HG02763 (cell line): ENCODE results near the gene OGFR.
A peak's percentile ranks its signal among the peaks of the same experiment; 100 is the strongest.

Experiments
- ATAC-seq: cut with Tn5 transposase; IDR thresholded peaks from one replicate; pipeline ENCODE4 v1.9.1; 2021; ENCODE audit warnings: mild to moderate bottlenecking, moderate library complexity; ENCODE audit not compliant: unreplicated experiment

The OGFR gene

DNA sequence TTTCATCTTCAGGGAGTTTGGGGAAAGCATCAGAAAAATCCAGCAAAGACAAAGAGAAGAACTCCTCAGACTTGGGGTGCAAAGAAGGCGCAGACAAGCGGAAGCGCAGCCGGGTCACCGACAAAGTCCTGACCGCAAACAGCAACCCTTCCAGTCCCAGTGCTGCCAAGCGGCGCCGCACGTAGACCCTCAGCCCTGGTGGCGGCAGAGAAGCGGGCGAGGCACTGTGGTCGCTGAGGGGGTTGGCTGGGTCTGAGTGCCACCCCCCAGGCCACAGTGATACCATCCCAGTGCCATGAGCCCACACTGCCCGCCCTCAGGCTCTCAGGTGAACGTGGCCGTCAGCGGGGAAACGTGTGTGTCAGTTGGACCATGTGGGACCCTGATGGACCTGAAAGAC, 5.2 kb upstream of the OGFR start:
- no peak for ATAC-seq

DNA sequence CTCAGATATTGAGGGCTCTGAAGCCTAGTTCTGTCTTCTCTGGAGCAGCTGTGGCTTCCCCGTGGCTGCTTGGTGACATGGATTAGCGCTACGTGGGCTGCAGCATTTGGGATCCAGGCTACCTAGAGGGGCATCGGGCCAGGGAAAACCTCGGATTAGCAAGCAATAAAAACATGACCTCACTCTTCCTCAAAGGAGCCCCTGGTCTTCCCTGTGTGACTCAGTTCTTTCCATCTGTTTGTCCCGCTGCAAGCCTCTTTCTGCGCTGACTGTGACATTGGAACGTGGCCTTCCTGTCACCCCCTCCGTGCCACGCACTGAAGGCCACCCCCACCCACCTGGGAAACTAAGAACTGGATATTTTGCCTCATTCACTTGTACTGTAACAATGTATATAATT, 4.8 kb upstream of the OGFR start:
- ATAC-seq: no peak

DNA sequence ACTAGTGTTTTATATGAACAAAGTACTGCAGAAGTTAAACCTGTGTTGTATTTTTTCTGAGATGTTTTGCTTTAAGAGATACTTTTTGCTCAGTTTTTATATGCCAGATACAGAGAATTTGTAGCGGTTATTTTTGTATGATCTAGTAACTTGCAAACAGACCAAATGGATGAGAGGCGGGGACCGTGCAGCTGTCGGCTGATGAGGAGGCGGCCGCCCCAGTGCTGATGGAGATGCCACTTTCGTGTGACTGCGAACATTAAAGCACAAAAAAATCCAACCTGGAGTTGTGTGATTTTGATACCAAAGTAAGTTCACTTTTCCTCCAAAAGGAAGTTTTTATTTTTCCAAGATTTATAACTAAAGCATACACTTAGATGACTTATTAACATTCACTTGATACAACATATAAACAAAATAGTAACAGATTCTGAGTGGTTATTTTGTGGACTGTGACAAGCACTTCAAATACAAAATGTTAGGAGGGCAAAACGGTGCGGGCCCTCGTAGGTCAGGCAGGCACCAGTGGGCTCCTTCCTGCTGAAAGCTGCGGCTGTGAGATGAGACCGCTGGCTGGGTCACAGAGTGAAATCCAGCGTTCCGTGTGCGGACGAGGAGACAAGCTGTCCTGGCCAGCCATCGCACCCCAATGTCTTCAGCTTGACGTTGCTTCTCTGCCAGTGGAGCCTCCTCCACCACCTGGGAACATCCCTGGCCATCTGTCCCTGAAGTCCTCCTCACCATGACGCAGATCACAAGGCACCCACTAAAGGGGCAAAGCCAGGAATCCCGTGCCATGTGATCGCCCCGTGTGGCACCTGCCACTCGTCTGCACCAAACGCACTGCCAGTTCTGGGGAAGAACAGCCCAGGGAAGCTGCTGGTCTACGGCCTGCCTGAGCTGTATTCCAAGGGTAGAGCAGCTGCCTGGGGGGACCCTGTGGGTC, 4.0 kb upstream of the OGFR start:
- no peak for ATAC-seq

DNA sequence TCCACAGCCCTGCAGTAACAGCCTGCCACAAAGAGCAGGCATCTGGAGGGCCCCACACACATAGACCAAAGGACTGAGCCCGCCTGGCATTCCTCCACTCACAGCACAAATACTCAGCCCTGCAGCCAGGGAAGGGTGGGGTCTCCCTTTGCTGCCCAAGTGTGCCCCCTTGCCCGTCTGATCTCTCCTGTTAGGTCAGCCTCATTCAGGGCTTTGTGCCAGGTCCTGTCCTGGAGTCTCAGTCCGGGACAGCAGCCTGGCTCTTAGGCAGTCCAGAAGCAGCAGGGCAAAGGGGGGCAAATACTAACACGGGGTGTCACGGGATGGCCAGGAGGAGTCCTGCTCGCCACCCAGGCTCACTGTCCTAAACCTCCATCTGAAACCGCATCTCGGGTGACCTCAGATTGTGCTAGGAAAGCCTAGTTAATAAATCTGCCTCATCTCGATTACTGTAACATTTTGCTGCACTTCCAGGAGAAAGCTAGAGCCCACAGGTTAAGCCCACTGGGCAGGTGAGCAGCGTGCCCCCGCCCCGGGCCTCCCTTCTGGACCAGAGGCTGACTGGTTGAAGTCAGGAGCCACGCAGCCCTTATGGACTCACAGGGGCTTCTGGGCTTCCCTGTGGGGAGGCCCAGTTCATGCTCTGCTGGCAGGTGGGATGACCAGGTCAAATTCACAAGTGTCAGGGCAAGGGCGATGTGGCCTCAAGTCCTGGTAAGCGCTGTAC, 3.2 kb upstream of the OGFR start:
- ATAC-seq: no peak

DNA sequence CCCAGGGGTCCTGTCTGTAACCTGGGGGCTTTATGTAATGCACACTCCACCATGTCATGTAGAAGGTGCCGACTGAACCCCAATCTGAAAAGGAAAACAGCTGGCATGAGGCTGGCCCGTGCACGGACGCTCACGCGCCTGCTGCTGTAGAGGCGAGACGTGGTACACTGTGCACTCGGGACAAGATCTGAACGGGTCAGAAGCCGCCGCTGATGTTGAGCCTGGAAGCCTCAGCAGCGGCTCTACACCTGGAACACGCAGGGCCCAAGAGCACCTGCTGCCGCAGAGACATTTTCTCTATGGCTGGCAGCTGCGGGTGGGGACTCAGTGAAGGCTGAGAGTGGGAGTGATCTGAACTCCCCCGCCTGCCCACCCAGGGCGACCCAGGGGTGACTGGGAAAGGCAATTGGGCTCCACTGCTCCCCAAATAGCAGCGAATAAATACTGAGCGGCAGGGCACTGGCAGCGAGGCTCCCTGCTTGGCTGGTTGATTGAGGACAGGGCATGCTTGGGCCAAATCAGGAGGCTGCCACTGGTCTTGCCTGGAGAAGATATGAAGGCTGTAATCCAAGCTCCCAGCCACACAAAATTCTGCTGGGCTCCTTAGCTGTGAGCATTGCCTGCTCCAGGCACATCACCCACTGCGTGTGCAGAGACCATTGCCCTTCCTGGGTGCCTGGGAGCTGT, 2.5 kb upstream of the OGFR start:
- no peak for ATAC-seq

DNA sequence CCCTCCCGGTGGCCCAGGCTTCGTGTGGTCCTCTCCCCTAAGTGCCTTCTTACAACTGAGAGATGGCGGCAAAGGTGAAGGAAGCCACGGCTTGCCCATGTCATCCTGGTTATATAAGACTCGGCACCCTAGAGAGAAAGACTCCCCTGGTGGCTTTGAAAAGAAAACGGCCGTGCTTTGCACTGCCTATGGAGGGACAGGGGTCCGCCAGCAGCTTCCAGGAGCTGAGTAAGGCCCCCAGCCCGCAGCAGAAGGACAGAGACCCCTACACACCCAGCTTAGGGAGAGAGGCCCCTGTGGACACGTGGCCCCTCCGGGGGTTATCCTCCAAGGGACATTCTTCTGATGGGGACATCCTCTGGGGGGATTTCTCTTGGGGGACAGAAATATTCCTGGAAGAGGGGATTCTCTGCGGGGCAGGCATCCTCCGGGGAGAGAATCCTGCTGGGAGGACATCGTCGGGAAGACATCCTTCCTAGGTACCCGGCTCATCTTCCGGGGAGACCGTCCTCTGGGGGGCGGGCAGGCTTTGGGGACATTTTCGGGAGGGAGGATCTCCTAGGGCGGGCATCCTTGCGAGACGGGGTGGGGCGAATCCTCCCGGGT, 511 bp upstream of the OGFR start:
- no peak for ATAC-seq

DNA sequence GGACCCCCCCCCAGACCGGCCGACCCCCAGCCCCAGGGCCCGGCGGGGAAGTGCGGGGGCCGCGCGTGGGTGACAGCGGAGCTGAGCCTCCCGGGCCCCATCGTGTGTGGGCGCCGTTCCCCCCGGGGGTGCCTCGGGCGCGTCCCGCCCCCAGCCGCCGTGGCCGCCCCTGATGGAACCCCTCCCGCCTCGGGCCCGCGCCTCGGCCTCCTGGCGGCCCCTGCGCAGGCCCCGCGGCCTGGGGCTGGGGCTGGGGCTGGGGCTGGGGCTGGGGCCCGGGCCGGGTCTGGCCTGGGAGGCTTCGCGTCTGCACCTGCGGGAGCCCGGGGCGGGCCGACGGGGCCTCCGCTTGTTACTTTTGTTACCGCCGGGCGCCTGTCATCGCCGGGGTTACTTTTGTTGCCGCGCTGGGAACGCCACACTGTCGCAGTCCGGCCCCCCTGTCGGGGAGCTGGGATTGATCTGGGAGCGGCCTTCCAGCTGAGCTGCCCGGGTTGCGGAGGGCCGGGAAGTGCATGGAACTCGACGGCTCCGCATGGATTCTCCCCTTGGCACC, 598 bp downstream of the OGFR start:
- peak; percentile 27 for ATAC-seq

DNA sequence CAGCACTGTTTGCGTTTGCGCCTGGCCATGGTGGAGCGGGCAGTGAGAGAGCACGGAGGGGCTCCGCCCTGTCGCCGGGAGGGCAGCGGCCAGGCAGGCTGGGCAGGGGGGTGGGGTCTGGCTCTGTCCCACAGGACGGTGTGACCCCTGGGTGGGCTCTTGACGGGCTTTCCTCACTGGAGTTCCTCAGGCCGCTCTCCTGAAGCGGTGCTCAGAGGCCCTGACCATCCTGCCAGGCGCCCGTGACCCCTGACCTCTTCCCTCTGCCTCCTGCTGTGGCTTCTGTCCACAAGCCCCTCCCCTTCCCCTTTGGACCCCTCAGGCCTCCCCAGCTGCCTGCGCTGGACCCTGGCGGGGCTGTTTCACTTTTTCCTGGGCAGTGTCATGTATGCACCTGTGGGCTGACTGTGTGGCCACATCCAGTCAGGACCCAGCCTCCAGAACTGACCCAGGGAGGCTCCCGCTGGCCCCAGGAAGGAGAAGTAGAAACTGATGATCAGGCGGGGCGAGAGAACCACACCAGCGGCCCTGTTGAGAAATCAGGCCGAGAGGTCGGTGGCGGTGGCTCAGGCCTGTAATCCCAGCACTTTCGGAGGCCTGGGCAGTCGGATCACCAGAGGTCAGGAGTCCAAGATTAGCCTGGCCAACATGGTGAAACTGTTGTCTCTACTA, 1.2 kb downstream of the OGFR start:
- no peak for ATAC-seq

DNA sequence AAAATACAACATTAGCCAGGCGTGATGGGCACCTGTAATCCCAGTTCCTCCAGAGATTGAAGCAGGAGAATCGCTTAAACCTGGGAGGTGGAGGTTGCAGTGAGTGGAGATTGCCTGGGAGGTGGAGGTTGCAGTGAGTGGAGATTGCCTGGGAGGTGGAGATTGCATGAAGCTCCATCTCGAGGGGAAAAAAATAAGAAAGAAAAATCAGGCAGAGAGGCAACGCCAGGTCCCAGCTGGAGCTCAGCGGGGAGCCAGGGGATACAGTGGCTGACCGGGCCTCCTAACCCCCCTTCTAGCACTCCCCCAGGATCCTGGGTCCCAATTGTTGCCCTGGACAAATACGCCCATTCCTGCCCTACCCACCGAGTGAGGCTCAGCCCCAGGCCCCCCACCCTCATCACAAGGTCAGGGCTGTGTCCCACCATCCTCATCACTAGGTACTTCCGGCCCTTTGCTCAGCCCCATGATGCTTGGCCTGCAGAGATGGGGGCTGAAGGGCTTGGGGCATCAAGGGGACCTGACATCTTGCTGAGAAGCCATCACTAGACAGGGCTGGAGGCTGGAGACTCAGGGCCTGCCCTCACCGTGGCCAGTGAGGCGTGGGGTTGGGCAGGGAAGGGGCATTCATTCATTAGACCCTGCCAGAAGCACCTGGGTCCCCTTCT, 1.9 kb downstream of the OGFR start:
- no peak for ATAC-seq

DNA sequence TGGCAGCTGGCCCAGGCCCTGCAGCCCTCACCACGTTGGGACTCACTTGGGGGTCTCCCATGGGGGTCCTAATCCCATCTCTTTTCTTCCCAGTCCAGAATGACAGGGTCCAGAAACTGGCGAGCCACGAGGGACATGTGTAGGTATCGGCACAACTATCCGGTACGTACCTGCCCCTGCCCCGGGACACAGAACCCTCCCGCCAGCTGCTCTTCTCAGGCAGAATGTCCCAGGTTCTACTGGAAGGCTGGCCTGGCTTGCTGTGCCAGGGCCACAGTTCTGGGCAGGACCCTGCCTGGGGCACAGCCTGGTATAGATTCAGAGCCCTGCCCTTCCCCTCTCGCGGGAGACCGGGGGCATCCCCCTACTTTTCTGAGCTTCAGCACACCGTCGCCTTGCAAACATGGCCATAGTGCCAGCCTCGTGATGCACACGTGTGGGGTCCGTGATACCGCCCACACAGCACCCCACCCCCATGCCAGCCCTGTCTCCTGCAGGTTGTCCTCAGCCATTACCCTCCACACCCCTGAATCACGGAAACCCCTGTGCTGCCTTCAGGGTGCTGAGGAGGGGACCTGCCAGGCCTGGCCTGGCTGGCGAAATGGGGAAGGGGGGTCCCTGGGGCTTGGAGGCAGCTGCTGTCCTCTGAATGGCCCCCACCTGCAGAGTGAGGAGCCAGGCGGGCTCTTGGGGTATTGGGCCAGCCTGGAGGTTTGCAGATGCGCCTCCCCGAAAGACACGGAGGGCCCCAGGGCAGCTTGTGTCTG, 3.0 kb downstream of the OGFR start:
- ATAC-seq: no peak

DNA sequence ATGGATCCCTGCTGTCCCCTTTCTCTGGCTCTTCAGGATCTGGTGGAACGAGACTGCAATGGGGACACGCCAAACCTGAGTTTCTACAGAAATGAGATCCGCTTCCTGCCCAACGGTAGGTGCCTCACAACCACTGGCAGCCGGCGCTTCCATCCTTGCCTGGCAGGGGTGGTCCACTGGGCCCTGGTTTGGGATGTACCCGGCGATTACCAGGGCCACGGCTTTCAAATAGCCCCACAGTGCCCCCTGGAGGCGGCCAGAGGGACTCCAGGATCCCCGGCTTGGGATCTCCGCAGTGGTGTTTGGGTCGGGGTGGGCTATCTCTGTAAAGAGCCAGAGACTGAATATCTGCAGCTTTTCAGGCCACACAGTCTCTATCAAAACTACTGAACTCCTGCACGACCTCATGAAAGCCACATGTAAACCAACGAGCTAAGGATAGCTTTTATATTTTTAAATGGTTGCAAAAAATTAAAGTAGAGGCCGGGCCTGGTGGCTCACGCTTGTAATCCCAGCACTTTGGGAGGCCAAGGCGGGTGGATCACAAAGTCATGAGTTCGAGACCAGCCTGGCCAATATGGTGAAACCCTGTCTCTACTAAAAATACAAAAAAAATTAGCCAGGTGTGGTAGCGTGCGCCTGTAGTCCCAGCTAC, 3.7 kb downstream of the OGFR start:
- ATAC-seq: no peak

DNA sequence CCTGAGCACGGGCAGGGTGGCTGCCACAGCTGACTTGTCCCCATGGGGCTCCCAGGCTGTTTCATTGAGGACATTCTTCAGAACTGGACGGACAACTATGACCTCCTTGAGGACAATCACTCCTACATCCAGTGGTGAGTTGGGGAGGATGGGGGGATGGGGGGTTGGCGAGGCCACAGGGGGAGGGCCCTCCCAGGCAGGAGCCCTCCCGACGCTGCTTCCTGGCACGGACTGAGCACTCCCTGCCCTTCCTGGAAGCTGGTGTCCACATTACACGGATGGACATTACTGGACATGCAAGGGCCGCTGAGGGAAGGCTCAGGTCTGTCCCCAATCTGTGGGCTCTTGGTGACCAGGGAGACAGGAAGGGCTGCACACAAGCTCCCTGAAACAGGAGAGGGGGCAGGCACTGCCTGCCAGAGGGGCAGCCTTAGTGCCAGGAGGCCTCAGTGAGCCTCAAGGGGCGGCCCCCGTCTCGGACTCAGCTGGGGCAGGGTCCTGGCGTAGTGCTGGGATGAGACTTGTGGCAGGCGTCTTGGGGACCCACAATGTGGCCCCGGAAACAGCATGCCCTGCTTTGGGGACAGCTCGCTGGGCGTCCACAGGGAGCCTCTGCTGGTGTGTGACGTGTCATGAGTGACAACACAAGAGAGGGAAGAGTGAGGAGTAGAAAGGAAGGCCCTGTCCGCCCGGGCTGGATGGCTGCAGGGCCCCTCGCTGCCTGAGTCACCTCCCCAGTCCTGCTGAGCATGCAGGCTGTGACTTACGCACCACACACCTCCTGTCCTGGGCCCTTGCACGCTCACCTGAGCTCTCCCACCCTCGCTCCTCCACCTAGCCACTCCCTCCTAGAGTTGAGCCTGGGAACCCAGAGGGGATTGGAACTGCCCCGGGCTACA, 5.1 kb downstream of the OGFR start:
- ATAC-seq: no peak

DNA sequence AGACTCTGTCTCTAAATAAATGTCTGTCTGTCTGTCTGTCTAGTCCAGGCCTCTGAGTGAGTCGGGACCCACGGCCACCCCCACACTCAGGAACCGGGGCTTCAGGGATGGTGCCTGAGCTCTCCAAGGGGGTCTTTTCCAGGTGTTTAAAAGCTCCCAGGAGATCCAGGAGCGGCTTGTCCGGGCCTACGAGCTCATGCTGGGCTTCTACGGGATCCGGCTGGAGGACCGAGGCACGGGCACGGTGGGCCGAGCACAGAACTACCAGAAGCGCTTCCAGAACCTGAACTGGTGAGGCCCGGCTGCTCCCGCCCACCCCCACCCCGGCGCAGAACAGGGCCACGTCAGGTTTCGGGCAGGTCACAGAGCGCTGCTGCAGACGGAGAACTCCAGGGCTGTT, 6.7 kb downstream of the OGFR start:
- ATAC-seq: no peak

DNA sequence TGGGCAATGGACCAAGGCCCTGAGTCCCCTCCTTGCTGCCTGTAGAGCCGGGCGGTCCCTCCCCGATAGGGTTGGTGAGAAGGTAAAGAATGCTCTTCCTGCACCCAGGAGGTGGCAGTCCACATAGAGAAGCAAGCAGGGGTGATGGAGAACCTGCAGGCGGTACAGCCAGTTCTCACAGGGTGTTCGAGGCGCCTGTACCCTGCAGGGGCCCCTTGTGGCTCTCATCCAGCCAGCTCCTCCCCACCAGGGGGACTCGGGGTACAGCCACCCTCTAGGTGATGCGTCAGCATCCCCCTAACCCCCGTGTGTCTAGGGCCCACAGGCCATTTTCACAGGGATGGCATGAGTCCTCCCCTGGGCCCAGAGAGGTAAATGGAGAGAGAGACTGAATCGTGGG, 7.1 kb downstream of the OGFR start:
- ATAC-seq: no peak

DNA sequence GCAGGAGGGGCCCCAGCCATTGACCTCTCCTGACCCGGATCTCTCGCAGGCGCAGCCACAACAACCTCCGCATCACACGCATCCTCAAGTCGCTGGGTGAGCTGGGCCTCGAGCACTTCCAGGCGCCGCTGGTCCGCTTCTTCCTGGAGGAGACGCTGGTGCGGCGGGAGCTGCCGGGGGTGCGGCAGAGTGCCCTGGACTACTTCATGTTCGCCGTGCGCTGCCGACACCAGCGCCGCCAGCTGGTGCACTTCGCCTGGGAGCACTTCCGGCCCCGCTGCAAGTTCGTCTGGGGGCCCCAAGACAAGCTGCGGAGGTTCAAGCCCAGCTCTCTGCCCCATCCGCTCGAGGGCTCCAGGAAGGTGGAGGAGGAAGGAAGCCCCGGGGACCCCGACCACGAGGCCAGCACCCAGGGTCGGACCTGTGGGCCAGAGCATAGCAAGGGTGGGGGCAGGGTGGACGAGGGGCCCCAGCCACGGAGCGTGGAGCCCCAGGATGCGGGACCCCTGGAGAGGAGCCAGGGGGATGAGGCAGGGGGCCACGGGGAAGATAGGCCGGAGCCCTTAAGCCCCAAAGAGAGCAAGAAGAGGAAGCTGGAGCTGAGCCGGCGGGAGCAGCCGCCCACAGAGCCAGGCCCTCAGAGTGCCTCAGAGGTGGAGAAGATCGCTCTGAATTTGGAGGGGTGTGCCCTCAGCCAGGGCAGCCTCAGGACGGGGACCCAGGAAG, 7.7 kb downstream of the OGFR start:
- no peak for ATAC-seq

DNA sequence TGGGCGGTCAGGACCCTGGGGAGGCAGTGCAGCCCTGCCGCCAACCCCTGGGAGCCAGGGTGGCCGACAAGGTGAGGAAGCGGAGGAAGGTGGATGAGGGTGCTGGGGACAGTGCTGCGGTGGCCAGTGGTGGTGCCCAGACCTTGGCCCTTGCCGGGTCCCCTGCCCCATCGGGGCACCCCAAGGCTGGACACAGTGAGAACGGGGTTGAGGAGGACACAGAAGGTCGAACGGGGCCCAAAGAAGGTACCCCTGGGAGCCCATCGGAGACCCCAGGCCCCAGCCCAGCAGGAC, 8.2 kb downstream of the OGFR start:
- no peak for ATAC-seq

DNA sequence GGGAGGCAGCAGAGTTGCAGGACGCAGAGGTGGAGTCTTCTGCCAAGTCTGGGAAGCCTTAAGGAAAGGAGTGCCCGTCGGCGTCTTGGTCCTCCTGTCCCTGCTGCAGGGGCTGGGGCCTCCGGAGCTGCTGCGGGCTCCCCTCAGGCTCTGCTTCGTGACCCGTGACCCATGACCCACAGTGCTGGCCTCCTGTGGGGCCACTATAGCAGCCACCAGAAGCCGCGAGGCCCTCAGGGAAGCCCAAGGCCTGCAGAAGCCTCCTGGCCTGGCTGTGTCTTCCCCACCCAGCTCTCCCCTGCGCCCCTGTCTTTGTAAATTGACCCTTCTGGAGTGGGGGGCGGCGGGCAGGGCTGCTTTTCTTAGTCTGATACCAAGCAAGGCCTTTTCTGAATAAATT, 9.0 kb downstream of the OGFR start:
- ATAC-seq: no peak
